Measurements from ENCODE around the gene LPP.

LPP gene

DNA sequence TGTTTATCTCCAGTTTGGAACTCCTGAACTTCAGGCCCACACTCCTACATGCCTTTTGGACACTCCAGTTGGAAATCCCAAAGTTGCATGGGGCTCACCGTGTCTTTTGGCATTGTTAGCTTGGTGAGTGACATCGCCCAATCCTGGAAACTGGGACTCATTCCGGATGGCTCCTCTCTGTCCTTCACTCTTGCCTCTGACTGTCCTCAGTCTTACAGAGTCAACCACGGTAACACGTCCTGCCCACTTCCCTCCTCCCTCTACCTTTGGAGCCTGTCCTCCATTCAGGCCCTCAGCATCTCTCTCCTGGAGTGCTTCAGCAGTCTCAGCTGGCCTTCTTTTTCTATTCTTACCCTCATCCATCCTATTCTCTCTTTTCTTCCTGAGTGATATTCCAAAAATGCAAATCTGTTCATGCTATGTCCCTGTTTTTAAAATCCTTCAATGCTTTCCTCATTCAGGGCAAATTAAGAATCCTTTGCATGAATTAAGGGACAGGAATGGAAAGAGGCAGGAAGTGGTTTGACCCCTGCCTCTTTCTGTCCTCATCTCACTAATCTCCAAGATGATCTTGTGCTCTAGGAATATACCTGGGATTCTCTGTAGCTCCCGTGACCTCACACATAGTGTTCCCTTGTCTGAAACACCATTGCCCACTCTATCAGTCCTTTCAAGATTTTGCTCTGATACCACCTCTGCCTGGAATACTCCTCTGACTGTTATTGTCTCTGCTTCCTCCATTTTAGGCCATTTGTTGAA is 42.5 kb downstream of the LPP start:
- DNase-seq (ENCODE audit: low read depth in 1 of 2, low spot score in 1 of 2) = no peak

DNA sequence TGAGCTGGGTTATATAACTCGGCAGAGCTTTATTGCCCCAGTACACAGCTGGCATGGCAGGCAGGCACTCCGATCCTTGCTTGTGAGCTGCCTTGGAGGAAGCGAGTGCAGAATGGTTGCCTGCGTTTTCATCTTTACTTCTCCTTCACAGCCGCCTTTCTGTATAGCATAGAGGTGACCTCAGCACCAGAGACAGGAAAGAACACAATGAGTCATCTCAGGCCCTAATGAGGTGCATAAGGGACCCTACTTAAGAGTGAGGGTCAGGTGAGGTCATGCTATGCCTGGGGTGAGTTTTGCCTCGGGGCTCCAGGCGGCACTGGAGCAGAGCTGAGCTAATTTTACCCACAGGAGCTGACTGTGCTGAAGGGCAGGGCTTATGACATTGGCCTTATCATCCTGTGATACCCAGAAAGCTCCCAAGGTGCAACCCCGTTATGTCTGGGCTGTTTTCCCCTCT is 43.5 kb downstream of the LPP start:
- no peak for DNase-seq (ENCODE audit: low read depth in 1 of 2, low spot score in 1 of 2)

GRCh38 chr3:188198001-188198400 is 44.0 kb downstream of the LPP start:
- no peak for DNase-seq (ENCODE audit: low read depth in 1 of 2, low spot score in 1 of 2)

DNA sequence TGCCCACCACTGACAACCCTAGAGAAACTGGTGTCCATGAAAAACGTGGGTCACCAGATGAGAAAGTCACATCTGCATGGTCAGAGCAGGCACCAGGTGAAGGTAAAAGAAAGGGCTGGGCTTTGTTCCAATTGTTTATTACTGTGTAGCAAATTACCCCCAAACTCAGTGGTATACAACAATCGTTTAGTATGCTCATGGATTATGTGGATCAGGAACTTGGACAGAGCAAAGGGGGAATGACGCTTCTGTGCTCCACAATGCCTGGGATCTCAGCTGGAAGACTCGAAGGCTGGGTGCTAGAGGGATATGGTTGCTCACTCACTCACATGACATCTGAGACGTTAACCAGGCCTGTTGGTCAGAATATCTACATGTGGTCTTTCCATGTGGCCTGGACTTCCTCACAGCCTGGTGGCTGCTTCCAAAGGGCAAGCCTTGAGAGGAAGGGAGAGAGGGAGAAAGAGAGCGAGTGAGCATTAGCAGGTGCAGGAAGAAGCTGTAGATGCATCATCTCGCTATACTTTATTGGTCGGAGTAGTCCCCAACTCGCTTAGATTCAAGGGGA is 44.9 kb downstream of the LPP start:
- DNase-seq (ENCODE audit: low read depth in 1 of 2, low spot score in 1 of 2) = no peak

DNA sequence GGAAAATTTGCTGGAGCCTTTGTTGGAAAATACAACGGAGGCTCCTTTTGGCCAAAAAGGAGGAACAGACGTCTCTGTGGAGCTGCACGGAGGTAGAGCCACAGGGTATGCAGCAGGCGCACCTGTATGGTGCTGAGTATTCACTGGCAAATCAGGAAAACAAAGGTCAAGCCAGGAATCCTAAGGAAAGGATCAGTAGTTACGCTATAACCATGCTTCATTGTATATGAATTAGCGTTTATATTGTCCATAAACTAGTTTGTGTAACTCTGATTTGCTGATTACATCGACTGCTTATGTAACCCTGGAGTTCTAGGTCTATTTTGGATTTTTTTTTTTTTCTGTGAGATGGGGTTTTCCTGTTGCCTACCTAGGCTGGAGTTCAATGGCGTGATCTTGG is 45.4 kb downstream of the LPP start:
- DNase-seq (ENCODE audit: low read depth in 1 of 2, low spot score in 1 of 2) = no peak

GRCh38 chr3:188200481-188200880 is 46.5 kb downstream of the LPP start:
- DNase-seq (ENCODE audit: low read depth in 1 of 2, low spot score in 1 of 2) = no peak

- DNase-seq (ENCODE audit: low read depth in 1 of 2, low spot score in 1 of 2) = no peak
Observed at GRCh38 chr3:188202358-188203138, 48.6 kb downstream of the LPP start.

DNA sequence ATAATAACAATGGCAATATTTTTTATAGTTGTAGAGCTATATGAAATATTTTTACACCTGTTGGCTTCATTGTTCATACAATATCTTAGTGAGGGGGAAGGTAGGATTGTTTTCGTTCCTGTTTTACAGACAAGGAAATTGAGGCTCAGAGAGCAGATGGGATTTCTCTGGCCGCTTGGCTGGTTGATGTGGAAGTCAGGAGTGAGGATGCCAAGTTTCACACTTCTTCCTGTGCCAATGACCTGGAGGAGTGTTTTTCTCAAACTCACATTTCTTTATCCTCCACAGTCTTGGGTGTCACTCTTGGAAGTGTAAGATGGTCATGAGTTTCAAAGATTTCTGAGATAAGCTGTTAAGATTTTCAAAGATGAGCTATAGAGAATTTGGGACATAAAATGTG is 50.6 kb downstream of the LPP start:
- no peak for DNase-seq (ENCODE audit: low read depth in 1 of 2, low spot score in 1 of 2)

- DNase-seq (ENCODE audit: low read depth in 1 of 2, low spot score in 1 of 2) = no peak
Observed at GRCh38 chr3:188205992-188206416, 52.0 kb downstream of the LPP start.

DNA sequence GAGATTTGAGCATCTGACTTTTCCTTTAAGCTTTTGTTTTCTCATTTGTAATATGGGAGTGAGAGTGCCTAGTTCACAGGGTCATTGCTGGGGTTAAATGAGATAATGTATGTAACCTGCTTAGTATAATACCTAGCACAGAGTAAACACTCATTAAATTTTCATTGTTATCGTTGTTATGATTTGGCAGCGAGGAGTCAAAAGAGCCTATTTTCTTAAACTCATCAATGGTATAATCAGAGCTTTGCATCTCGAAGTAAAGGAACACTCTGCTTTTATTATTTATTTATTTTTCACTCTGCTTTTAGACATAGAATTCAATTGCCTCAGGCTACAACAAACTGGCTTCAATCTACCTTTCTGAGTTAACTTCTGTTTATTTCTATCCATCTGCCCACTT is 52.8 kb downstream of the LPP start:
- DNase-seq (ENCODE audit: low read depth in 1 of 2, low spot score in 1 of 2) = no peak

DNA sequence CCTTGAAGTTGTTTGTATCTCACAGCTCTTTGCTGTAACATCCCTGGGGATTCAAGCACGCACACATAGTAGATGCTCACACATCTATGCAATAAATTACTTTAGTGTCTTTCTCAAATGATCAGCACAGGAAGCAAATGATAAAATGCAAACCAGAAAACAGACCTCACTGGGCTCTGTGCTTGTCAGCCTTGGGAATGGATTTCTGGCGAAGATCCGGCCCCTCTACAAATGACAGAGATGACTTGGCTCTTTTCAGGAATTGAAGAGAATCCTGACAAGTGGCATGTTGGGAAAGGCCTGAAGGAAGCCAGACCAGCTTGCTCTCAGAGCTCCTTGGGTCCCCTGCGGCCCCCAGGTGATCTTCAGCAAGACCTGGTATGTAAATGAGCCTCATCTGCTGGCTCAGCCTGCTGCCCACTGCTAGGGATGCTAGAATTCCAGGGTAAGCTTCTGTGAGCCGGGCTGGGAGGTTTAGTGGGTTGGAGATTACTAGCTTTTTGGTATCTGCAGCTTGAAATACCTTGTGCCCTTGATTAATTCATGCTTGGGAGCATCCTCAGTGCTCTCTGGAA is 54.1 kb downstream of the LPP start:
- no peak for DNase-seq (ENCODE audit: low read depth in 1 of 2, low spot score in 1 of 2)

GRCh38 chr3:188208516-188208981 is 54.6 kb downstream of the LPP start:
- no peak for DNase-seq (ENCODE audit: low read depth in 1 of 2, low spot score in 1 of 2)

GRCh38 chr3:188209034-188209433 is 55.1 kb downstream of the LPP start:
- no peak for DNase-seq (ENCODE audit: low read depth in 1 of 2, low spot score in 1 of 2)

DNA sequence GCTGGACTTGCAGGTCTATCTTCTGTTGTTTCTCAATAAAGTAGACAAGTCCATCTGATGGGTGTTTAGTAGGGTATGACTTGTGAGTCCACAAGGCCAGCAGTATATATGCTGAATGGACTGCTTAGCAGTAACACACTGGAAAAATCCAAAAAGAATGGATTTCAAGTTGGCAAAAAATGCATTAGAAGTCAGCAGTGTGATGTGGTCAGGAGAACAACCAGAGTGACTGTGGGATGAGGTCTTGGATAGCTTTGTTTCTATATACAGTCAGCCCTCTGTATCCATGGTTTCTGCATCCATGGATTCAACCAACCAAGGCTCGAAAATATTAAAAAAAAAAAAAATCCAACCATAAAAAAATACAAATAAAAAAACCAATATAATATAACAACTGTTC is 55.8 kb downstream of the LPP start:
- DNase-seq (ENCODE audit: low read depth in 1 of 2, low spot score in 1 of 2) = no peak

- no peak for DNase-seq (ENCODE audit: low read depth in 1 of 2, low spot score in 1 of 2)
Observed at GRCh38 chr3:188211476-188211875, 57.5 kb downstream of the LPP start.

DNA sequence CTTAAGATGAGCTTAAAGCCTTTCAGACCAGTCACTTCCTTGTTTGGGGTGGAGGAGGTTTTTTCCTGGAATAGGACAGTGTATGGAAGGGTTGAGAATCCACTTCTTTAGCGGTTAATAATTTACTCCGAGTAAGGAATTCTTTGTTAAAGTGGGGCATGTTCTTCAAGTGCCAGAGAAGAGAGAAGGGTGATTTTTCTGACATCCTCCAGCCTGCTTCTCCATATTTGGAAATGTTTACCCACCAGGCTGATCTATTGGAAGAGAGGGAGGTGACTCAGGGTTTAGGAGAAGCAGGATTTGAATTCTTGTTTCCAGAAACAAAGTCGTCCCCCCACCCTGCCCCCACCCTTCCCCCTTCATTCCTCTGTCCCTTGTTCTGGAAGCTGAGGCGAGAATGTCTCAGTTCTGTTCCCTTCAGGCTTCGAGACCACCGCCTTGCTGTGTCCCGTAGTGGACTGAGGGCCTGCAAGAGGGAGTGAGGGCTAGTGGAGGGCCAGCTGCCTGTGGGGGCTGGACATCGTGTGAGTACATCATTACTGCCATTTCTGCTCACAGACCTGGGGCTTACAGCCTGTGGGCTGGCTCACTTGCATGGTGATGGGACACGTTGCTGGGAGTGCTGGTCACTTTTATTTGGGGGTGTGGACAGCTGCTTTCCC is 58.5 kb downstream of the LPP start:
- DNase-seq (ENCODE audit: low read depth in 1 of 2, low spot score in 1 of 2) = no peak

- DNase-seq (ENCODE audit: low read depth in 1 of 2, low spot score in 1 of 2) = no peak
Observed at GRCh38 chr3:188214442-188214841, 60.5 kb downstream of the LPP start.

DNA sequence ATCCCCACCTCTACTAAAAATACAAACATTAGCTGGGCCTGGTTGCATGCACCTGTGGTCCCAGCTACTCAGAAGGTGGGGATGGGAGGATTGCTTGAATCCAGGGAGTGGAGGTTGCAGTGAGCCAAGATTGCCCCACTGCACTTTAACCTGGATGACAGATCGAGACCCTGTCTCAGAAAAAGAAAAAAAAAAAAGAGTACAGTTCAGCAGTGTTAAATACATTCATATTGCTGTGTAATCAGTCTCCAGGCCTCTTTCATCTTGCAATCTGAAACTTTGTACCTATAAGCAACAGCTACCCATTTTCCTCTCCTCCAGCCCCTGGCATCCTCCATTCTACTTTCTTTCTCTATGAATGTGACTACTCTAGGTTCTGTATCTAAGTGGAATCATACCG is 61.2 kb downstream of the LPP start:
- DNase-seq (ENCODE audit: low read depth in 1 of 2, low spot score in 1 of 2) = no peak

DNA sequence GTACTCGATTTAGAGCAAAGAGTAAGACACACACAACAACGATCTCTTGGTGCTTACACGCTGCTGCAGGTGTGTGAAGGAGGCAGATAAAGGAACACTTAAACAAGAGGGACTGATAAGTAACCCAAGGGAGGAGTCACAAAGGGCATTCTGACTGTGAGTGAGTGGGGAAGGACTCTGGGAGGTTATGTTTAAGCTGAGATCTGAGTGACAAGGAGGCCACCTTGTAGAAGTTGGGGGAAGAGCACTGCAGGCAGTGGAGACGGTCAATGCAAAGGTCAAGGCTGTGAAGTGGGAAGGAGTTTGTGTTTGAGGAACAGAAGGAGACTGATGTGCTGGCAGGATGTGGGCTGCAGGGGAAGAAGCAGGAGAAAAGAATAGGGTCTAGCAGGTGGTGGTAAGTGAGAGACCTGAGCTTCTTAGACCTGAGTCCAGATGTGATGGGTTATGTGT is 63.1 kb downstream of the LPP start:
- DNase-seq (ENCODE audit: low read depth in 1 of 2, low spot score in 1 of 2) = no peak

DNA sequence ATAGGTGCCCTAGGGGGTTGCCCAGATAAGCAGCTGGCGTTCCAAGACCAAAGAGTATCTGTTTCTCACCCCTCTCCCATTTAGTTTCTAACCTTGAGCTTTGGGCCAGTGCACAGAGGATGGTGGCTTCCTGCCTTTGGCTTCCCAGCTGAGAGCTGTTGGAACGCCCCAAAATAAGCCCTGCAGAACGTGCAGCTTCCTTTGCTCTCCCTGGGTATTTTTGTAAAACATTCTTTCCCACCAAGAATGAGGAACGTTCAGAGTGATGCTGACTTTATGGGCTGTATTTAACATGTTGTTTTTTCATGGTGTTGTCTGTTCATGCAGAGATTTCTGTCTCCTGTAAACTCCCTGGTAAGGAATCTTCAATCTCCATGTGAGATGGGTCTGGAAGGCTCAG is 63.8 kb downstream of the LPP start:
- DNase-seq (ENCODE audit: low read depth in 1 of 2, low spot score in 1 of 2) = no peak

- DNase-seq (ENCODE audit: low read depth in 1 of 2, low spot score in 1 of 2) = no peak
Observed at GRCh38 chr3:188218603-188219002, 64.6 kb downstream of the LPP start.
